GM04503 (cell line): ENCODE measurements around the gene ZNF669.

Source experiments
- DNase-seq: peaks from one replicate; pipeline ENCODE4 v3.0.0-alpha.2; 2012; ENCODE audit warnings: low read depth

ZNF669 gene

DNA sequence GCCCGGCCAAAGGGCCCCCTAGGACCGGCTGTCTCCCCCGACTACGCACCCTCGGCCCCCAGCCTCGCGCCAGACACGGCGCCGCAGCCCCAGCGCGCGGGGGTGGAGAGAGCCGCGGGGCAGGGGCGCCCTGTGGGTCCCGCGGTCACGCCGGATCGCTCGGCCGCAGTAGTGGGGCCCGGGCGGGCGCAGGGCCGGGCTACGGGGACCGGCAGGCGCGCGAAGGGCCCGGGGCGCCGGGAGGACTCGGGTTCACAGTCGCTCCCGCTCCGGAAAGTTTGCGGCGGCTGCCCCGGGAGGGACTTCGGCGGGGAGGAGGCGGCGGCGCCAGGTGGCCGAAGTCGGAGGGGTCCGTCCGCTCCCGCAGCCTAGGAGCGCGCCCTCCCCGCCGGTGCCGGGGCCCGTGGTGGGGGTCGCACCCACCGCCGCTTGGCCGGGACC, 7.1 kb upstream of the ZNF669 start:
- DNase-seq: no peak

DNA sequence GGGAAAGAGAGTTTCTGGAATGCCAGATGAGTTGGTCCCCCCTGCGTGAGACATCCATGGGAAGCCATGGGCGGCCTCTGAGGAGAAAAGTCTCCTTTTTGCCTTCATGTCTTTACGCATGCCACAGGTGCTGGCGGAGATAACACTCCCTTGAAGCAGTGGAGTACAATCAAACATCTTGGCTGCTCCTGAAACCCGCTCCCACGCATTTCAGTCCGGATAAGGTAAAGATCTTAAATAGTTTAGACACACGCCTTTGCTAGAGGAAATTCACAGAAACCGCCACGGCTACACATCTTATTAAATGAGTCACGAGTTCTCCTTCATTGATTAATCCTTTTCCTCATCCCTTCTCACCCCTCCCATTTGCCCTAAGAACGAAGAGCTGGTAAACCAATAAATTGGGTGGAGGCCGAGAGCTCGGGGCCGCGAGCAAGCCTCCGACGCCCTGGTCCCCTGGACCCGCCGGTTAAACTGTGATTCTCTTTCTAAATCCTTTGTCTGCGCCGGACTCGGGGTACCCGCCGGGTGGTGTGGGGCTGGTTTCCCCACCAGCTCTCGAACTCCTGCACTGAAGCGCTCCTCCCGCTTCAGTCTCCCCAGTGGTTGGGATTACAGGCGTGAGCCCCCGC, 6.6 kb upstream of the ZNF669 start:
- DNase-seq: no peak

- DNase-seq: no peak
Measured at GRCh38 chr1:247107694-247108093, 3.5 kb upstream of the ZNF669 start.

DNA sequence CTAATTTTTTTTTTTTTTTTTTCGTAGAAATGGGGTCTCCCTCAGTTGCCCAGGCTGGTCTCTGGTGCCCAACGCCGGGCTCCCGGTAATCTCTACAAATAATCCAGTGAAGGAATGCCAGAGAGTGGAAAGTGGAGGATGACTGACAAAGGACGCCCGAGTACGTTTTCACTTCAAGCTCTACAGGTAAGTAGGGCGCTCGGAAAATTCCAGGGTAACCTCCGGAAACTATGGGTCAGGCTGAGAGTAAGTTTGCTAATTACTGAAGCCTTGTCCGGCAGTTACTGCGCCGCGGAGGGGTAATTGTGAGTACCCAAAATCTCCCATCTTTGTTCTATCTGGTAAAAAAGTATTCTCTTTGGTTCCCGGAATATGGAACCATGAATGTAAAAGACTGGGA, 1.8 kb upstream of the ZNF669 start:
- no peak for DNase-seq

DNA sequence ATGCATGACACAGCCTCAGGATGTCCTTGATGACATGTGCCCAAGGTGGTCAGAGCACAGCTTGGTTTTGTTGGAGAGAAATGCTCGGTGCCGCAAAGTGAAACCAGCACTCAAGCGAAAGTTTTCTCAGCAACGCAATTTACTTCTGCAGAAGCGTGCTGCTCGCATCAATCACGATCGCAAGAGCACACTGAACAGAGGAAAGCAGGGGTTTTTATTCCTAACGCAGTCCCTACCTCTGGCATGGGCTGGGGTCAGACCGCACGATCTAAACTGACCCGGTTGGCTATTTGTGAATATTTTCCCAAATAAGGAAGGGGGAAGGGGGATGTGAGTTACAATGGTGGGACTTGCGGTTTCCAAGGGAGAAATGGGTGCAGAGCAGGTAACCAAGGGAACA, 809 bp upstream of the ZNF669 start:
- DNase-seq: no peak

GRCh38 chr1:247102381-247102780, 1.8 kb downstream of the ZNF669 start:
- no peak for DNase-seq

DNA sequence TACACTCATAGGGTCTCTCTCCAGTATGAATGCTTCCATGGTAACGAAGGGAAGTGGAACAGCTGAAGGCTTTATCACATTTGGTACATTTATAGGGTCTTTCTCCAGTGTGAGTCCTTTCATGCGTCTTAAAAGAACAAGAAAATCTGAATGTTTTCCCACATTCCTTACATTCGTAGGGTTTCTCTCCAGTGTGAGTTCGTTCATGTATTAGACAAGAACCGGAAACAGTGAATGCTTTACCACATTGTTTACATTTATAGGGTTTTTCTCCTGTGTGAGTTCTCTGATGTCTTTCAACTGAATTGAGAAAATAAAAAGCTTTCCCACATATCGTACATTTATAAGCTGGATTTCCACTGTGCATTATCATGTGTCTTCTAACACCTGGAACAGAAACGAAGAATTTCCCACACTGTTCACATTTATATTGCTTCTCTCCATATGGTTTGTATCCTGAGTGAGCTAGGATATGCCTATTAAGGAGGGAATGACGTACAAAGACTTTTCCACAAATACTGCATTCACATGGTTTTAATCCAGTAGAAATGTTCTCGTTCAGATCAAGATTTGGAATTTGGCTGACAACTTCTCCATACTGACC, 3.4 kb downstream of the ZNF669 start:
- no peak for DNase-seq

- no peak for DNase-seq
Measured at GRCh38 chr1:247096958-247097357, 7.2 kb downstream of the ZNF669 start.

DNA sequence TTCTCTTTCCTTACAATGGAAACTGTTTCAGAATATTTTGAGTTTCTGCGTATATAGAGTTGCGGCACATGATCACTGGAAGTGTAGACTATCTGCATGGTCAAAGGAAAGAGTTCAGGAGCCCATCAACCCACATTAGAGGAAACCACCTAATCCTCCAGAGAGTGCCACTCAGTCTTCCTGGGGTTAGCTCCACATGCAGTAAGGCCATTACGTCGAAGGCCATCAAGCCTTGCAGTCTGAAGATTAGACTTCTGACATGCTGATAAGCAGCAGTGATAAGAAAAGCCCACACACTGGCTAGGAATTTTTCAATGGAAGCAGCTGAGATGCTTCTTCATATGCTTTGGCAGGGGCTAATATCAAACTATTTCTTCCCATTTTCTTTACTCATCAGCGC, 7.6 kb downstream of the ZNF669 start:
- no peak for DNase-seq

GRCh38 chr1:247096112-247096511, 8.0 kb downstream of the ZNF669 start:
- DNase-seq: no peak

DNA sequence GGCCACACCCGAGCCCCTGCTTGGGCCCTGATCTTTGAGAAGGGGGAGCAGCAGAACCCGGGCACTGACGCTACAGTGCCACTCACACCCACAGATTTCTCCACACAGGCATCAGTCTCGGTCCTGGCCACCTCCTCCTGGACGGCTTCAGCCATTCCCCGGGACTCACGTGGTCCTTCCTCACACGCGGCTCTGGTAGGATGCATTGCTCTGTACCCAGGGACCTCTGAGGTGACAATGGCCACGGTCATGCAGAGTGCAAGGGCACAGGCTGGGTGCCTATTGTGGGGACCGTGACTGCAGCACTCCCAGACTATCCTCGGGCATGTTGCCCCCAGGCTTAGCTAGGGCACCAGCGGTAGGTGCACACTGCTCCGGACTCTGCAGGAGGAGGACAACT, 13.7 kb downstream of the ZNF669 start:
- DNase-seq: no peak

DNA sequence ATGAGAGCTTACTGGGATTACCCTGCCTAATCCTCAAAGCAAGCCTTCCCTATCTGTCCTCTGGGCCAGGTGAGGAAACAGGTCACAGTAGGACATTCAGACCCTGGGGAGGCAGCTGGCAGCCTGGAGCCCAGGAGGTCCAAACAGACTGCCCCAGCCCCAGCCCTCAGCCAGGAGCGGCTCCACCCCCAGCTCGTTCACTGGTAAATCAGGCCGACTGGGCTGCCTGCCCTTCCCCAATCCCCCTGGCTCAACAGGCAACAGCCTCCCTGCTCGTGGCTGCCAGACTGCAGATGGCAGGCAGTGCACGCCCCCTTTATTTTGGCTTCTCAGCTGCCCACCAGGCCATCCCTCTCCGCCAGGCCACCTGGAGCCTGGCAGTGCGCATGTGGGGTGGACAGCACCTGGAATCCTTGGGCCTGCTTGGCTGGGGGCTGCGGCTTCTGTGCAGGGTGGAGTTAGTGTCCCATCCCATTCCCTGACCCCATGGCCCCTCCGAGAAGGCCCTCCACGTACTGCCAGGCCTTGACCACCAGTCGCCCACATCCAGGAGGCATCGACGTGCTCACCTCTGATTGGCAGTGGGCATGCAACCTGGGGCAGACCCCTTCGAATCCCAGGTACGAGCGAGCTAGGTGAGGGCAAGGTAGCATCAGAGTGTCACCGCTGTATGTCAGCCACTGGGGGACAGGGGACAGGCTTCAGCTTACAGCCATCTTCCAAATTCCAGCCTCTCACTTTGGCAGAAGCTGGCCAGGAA, 14.4 kb downstream of the ZNF669 start:
- DNase-seq: no peak

DNA sequence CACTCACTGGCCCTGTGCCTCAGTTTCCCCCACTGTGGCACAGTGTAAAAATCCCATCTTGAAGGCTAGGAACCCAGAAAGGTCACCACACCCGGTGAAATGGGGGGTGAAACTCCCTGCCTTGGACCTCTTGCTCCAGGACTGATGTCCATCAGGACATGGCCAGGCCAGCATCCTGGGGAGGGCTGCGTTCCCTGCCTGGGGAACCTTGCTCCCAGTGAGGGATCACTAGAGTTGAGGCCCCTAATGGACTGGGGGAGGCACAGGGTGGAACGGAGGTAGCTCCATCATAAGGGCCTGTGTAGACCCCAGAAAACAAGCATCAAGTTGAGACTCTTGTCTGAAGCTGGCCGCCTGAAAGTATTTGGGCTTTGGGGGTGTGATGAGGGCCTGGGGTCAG, 15.2 kb downstream of the ZNF669 start:
- no peak for DNase-seq

- no peak for DNase-seq
Measured at GRCh38 chr1:247087256-247087655, 16.9 kb downstream of the ZNF669 start.

DNA sequence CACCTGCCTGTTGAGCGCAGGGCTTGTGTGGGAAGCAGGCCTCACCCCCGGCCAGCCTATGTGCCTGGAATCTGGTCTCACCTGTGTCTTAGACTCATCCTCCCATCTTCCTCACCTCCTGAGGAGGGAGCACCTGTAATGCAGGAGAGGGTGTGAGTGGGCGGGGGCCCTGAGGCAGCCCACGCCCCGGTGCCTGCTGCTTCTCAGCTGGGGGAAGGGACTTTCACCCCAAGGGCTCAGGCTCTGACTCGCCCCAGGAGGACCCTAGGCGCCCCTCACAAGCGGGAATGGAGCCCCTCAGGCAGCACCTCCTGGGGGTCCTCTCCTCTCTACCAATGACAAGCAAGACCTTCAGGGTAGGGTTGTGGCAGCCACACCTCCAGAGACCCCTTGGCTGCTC, 18.8 kb downstream of the ZNF669 start:
- DNase-seq: no peak

DNA sequence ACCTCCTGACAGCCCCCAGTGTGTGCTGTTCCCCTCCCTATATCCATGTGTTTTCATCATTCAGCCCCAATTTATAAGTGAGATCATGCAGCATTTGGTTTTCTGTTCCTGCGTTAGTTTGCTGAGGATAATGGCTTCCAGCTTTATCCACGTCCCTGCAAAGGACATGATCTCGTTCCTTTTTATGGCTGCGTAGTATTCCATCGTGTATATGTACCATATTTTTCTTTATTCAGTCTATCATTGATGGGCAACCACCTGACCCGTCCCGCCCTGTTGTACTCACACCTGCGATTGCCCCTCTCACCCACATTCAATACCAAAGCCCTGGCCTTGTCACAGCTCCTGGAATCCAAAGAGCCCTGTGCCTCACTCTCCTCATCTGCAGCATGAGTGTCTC, 19.4 kb downstream of the ZNF669 start:
- no peak for DNase-seq

- no peak for DNase-seq
Measured at GRCh38 chr1:247079141-247079874, 24.8 kb downstream of the ZNF669 start.

GRCh38 chr1:247078258-247079140, 25.7 kb downstream of the ZNF669 start, which contains the start of gene ZNF670:
ZNF670 (minus strand) TSS chr1:247078811; CDS start chr1:247078596, 215 bp downstream.
- DNase-seq: peak; percentile 66

DNA sequence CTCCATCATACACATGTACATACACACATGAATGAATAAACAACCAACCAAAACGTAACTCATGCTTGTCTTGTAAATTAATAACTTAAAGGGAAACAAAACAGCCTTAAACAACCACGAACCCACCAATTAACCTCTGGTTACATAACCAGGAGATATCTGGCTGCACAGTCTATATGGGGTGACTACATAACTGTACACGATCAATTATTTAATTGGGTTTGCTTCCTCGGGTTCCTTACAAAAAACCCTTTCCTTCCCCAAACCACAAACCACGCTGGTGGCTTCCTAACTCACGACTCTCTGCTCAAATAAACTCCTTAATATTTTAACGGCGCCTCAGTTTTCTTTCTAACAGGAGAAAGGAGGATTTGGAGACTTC, 26.3 kb downstream of the ZNF669 start:
- DNase-seq: no peak

DNA sequence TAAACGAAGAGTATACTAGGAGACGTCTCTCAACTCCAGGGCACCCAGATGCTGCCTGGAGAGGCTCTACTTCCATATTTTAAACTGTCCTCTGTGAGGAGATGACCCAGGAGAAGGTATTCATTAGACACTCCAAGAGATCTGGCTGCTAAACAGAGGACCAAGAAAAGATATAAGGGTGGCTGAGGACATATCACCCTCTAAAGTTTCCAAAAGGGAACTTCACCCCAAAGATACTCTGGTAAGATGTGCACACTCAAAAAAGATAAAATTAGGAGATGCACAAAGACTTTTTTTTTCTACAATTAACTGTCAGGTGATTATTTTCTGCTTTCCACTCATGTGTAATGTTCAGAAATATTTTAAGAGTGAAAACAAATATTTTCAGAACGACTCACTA, 26.9 kb downstream of the ZNF669 start:
- DNase-seq: no peak

DNA sequence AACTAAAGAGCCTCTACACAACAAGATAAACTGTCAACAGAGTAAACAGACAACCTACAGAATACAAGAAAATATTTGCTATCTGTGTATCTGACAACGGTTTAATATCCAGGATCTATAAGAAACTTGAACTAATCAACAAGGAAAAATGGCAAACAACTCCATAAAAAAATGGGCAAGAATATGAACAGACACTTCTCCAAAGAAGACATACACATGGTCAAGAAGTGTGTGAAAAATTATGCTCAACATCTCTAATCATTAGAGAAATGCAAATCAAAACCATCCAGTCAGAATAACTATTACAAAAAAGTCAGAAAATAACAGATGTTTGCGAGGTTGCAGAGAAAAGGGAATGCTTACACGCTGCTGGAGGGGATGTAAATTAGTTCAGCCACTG, 33.5 kb downstream of the ZNF669 start:
- DNase-seq: no peak

DNA sequence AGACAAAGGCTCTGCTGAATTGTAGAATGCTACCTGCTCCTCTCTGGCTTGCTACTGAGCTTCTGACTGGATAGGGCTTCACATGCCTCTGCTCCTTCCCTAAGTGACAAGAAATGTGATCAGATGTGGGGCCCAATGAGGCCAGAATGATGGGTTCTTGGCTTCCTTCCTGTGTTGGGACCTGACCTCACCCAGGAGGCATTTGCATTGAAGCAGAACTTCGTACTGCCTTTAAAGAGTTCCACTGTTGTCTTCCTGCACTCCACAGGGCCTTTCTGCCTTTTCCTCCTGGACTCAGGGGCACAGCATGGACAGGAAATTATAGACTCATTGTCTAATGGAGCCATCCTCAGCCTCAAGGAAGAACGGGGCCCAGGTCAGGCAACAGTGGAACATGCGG, 39.9 kb downstream of the ZNF669 start:
- DNase-seq: no peak
